Lower leg skin (tissue), 3 donors: ENCODE data around the gene MYMX.

Experiments
- POLR2A ChIP-seq, 2 donors: fragments of 450-650 bp; IDR thresholded peaks; one replicate each; pipeline ENCODE4 v1.6.1; 2016 to 2017; ENCODE audit warnings: antibody characterized with exemption in 2 of 2, mild to moderate bottlenecking in 1 of 2, moderate library complexity in 1 of 2
- TF ChIP-seq, protein P1 (sequence below), 3 donors: fragments of 450-650 bp; IDR thresholded peaks; one replicate each; pipeline ENCODE4 v1.5.1; 2016; ENCODE audit warnings: antibody characterized with exemption in 3 of 3, mild to moderate bottlenecking in 3 of 3, moderate library complexity in 2 of 3

DNA sequence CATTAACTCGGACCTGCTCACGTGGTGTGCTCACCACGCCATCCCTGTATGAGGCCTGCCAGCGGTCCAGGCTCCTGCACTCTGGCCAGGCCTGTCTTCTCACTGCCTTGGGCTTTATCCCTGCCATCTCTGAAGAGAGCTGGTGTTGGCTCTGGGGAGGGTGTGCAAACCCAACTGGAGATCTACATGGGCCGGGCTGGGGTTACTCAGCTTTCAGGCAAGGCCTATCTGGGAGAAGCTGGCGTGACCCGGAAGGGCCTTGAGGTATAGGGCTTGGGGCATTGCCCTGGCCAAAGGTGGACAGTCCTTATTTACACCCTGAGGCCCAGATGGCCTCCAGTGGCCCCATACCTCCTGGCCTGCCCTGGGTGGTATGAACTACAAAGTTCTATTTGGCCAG is 11.7 kb downstream of the MYMX start:
- TF ChIP-seq, protein P1, sequence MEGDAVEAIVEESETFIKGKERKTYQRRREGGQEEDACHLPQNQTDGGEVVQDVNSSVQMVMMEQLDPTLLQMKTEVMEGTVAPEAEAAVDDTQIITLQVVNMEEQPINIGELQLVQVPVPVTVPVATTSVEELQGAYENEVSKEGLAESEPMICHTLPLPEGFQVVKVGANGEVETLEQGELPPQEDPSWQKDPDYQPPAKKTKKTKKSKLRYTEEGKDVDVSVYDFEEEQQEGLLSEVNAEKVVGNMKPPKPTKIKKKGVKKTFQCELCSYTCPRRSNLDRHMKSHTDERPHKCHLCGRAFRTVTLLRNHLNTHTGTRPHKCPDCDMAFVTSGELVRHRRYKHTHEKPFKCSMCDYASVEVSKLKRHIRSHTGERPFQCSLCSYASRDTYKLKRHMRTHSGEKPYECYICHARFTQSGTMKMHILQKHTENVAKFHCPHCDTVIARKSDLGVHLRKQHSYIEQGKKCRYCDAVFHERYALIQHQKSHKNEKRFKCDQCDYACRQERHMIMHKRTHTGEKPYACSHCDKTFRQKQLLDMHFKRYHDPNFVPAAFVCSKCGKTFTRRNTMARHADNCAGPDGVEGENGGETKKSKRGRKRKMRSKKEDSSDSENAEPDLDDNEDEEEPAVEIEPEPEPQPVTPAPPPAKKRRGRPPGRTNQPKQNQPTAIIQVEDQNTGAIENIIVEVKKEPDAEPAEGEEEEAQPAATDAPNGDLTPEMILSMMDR (IDR thresholded peaks at IDR 0.05) = no peak
- no peak for TF ChIP-seq POLR2A (IDR thresholded peaks at IDR 0.05)
